GM21528 (cell line): ENCODE measurements around the gene ADARB2.
"Not testable (repeated sequence)": the region's sequence is repeated elsewhere in the genome, so short reads cannot be mapped to it uniquely, and the experiment has no call there.

Experiments used
- ATAC-seq: cut with Tn5 transposase; IDR thresholded peaks from one replicate; pipeline ENCODE4 v1.9.1; 2021; ENCODE audit warnings: mild to moderate bottlenecking, moderate library complexity; ENCODE audit not compliant: unreplicated experiment, low FRiP score

ADARB2 gene

GRCh38 chr10:1404323-1405260 is 332.7 kb downstream of the ADARB2 start:
- no peak for ATAC-seq

- no peak for ATAC-seq
Measured at GRCh38 chr10:1403508-1404322, 333.6 kb downstream of the ADARB2 start.

- no peak for ATAC-seq
Measured at GRCh38 chr10:1402816-1403507, 334.4 kb downstream of the ADARB2 start.

- ATAC-seq = no peak
Measured at GRCh38 chr10:1402016-1402770, 335.1 kb downstream of the ADARB2 start.

- no peak for ATAC-seq
Measured at GRCh38 chr10:1401071-1401965, 336.0 kb downstream of the ADARB2 start.

- ATAC-seq = no peak
Measured at GRCh38 chr10:1400101-1401070, 336.9 kb downstream of the ADARB2 start.

- ATAC-seq = no peak
Measured at GRCh38 chr10:1399431-1400100, 337.8 kb downstream of the ADARB2 start.

GRCh38 chr10:1398626-1399410 is 338.5 kb downstream of the ADARB2 start:
- ATAC-seq = no peak

- ATAC-seq = not testable (repeated sequence)
Measured at GRCh38 chr10:1398116-1398515, 339.2 kb downstream of the ADARB2 start.

GRCh38 chr10:1396297-1396635 is 341.1 kb downstream of the ADARB2 start:
- no peak for ATAC-seq

GRCh38 chr10:1395481-1396296 is 341.6 kb downstream of the ADARB2 start:
- ATAC-seq = no peak

- ATAC-seq = no peak
Measured at GRCh38 chr10:1395025-1395480, 342.3 kb downstream of the ADARB2 start.

- ATAC-seq = no peak
Measured at GRCh38 chr10:1394155-1394912, 343.0 kb downstream of the ADARB2 start.

- ATAC-seq = no peak
Measured at GRCh38 chr10:1393481-1393880, 343.8 kb downstream of the ADARB2 start.

GRCh38 chr10:1392127-1392526 is 345.2 kb downstream of the ADARB2 start:
- no peak for ATAC-seq
